Iris pigment epithelial cell (primary cell): ENCODE measurements around the gene GATAD2B.
"Not testable (repeated sequence)": the region's sequence is repeated elsewhere in the genome, so short reads cannot be mapped to it uniquely, and the experiment has no call there.

Experiments used
- DNase-seq: peaks from one replicate; pipeline ENCODE4 v3.0.0-alpha.2; 2011; ENCODE audit warnings: low read depth

GATAD2B gene

GRCh38 chr1:153929981-153930948 lies 7.5 kb upstream of the GATAD2B start:
- DNase-seq, result no peak

DNA sequence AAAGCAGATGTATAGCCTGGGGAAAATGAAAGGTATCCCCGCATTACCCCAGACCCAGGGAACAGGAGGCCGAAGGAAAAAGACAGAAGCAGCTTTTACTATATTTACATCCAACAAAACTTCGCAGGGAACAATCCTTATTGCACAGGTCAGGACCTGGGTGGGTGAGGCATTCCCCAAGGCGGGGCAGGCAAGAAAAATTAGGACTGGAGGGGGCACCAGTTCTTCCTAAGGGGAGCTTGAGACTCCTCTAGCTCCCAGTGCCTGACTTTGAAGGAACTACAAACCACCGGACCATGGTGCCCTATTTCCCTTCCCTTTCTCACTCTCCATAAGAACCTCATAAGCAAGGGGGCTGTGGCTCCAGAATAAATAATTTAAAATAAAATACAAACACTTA lies 6.7 kb upstream of the GATAD2B start:
- DNase-seq, result no peak

DNA sequence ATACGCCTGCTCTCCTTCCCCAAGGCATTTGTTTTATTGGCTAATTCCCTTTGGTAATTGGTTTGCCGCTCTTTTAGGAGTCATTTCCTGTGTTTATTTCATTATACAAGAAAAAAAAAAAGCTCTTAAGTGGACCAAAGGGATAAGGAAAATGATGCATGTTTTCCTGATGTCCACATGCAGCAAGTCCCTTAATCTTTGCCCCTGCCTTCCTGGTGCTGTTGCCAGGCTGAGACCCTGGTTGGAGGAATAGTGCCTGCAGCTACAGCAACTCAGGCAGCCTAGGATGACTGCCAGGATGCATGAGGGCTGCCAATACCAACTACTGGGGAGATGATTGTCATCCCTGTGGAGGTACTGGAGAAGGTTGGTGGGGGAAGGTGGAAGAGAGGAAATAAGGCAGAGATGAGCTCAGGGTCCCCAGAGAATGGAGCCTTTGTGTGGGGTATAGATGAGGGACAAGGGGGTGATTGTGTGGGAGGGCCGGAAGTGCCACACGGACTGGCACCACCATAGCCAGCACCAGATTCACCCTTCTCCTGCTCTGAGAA lies 6.1 kb upstream of the GATAD2B start:
- DNase-seq, result no peak

DNA sequence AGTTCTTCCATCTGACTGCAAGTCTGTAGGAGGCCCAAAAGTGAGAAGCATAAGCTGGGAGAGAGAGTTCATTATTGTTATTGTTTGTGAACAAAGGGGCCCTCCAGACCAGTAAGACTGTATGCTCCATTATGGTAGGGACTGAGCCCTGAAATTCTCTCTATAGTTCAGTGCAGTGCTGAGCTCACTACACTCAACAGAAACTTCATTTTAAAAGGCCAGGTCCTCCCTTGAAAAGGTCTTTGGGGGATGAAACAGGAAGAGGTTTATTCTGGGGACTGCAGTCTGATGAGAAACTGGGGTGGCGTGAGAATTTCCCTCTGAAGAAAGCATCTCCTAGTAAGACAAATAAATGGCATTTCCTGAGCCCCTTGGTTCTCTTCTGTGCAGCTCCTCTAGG lies 5.5 kb upstream of the GATAD2B start:
- DNase-seq, result no peak

- DNase-seq, result no peak
Observed at GRCh38 chr1:153926405-153926804, 3.6 kb upstream of the GATAD2B start.

DNA sequence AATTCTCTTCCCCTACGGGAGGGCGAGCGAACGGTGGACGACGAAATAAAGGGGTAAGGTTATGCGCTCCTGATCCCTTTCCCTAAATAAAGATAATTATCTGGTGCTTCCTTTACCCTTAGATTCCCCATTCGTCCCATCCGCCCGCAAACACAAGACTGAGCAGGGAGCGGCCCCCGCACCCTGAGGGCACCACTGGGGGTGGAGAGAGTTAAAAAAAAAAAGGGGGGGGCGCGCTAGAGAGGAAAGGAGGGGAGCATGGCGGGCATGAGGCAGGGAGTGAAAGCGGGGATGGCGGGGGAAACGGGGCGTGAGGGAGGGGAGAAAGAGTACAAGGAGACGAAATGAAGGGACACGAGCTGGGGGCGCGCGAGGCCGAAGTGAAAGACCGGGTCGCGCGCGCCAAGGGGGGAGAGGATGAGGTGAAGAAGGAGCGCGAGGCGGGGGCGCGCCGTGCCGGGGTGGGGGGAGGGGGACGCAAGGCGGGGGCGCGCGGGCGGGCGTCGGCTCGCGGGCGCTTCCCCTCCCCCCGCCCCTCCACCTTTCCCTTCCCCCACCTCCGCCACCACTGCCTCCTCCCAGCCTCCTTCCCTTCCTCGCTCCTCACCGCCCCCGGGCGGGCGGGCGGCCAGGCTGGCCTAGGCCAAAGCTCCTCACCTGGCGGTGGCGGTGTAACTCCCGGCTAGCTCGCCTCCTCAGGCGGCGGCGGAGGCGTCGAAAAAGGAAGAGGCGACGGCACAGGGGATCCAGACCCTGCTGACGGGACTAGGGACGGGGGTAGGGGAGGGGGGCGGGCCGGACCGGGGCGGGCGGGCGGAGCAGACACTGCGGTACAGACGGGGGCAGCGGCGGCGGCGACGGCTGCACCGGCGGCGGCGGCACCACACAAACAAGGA lies 448 bp downstream of the GATAD2B start:
- peak; percentile 12 for DNase-seq

DNA sequence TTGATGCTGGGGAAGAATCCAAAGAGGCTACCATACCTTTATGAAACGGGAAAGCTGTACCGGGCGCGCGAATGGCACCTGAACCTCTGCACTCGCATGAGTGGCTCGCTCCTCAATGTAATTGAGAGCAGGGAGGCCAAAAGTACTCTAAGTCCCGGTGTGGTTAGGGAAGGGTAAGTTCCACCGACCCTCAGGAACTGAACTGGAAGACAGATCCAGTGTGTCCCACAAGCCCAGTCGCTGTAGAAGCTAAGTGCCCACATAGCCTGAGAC lies 1.0 kb downstream of the GATAD2B start:
- DNase-seq, result peak; percentile 7

- no peak for DNase-seq
Observed at GRCh38 chr1:153921080-153921802, 1.5 kb downstream of the GATAD2B start.

- peak; percentile 43 for DNase-seq
Observed at GRCh38 chr1:153919876-153920852, 2.6 kb downstream of the GATAD2B start.

GRCh38 chr1:153916297-153916696 lies 6.5 kb downstream of the GATAD2B start:
- DNase-seq, result no peak

- no peak for DNase-seq
Observed at GRCh38 chr1:153912349-153912748, 10.4 kb downstream of the GATAD2B start.

DNA sequence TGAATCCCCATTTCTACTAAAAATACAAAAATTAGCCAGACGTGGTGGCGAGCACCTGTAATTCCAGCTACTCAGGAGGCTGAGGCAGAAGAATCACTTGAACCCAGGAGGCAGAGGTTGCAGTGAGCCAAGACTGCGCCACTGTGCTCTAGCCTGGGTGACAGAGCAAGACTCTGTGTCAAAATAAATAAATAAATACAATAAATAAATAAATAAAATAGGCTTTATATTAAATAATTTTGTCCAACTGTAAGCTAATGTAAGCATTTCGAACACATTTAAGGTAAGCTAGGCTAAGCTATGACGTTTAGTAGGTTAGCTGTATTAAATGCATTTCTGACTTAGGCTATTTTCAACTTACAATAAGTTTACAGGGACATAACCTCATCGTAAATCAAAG lies 12.2 kb downstream of the GATAD2B start:
- not testable (repeated sequence) for DNase-seq

DNA sequence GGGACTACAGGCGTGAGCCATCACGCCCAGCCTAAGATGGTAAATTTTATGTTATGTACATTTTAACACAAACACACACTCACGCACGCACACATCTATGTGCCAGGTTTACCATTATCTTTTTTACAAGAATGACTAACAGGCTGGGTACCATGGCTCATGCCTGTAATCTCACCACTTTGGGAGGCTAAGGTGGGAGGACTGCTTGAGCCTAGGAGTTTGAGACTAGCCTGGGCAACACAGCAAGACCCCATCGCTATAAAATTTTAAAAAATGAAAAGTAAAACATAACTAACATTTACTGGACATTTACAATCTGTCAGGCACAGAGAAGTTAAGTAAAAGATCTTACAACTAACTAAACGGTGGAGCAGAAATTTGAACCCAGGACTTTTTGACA lies 14.7 kb downstream of the GATAD2B start:
- no peak for DNase-seq

DNA sequence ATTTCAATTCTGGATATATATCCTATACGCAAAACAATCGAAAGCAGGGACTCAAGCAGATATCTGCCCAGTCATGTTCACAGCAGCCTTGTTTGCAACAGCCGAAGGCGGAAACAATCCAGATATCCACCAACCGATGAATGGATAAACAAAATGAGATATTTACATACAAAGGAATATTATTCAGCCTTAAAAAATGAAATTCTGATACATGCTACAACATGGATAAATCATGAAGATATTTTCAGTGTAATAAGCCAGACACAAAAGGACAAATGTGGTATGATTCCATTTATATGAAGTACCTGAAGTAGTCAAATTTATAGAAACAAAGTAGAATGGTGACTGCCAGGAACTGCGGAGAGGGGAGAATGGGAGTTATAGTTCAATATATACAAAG lies 15.6 kb downstream of the GATAD2B start:
- no peak for DNase-seq

GRCh38 chr1:153906396-153906795 lies 16.4 kb downstream of the GATAD2B start:
- DNase-seq, result no peak

- not testable (repeated sequence) for DNase-seq
Observed at GRCh38 chr1:153905908-153906307, 16.9 kb downstream of the GATAD2B start.

DNA sequence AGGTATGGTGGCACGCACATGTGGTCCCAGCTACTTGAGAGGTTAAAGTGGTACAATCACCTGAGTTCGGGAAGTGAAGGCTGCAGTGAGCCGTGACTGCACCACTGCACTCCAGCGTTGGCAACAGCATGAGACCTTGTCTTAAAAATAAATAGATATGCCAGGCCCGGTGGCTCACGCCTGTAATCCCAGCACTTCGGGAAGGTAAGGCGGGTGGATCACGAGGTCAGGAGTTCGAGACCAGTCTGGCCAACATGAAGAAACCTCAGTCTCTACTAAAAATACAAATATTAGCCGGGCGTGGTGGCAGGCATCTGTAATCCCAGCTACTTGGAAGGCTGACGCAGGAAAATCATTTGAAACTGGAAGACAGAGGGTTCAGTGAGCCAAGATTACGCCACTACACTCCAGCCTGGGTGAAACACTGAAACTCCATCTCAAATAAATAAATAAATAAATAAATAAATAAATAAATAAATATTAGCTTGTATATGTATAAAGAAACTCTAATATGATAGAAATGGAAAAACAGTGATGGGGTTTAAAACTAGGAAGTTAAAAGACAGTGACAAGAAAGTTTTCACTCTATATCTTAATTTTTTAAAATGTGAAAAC lies 18.8 kb downstream of the GATAD2B start:
- peak; percentile 21 for DNase-seq

GRCh38 chr1:153899509-153899908 lies 23.3 kb downstream of the GATAD2B start:
- DNase-seq, result no peak

DNA sequence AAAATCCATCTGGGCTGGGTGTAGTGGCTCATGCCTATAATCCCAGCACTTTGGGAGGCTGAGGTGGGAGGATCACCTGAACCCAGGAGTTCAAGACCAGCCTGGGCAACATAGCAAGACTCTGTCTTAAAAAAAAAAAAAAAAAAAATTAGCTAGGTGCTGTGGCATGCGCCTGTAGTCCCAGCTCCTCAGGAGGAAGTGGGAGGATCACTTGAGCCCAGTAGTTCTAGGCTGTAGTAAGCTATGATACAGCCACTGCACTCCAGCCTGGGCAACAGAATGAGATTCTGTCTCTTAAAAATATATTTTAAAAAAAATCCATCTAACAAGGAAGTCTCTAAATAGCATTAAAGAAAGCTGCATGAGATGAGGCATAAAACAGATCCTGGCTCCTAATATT lies 26.9 kb downstream of the GATAD2B start:
- not testable (repeated sequence) for DNase-seq

GRCh38 chr1:153891042-153891441 lies 31.7 kb downstream of the GATAD2B start:
- not testable (repeated sequence) for DNase-seq
